Epithelial cell of esophagus (primary cell): ENCODE results near the gene THSD4.

Experiments
- DNase-seq: peaks from one replicate; pipeline ENCODE4 v3.0.0; 2010; ENCODE audit warnings: low read depth
- H3K4me3 ChIP-seq: 2 replicates; pipeline ENCODE4 v1.5.1; 2011; ENCODE audit warnings: mild to moderate bottlenecking, low read length, control low read depth
- TF ChIP-seq, protein P1 (sequence below): IDR thresholded peaks from 2 replicates; pipeline ENCODE4 v1.5.1; 2011; ENCODE audit warnings: low read depth, mild to moderate bottlenecking, low read length, control low read depth, inconsistent platforms; ENCODE audit not compliant: insufficient read depth; ENCODE audit errors: missing control alignments

THSD4 gene

DNA sequence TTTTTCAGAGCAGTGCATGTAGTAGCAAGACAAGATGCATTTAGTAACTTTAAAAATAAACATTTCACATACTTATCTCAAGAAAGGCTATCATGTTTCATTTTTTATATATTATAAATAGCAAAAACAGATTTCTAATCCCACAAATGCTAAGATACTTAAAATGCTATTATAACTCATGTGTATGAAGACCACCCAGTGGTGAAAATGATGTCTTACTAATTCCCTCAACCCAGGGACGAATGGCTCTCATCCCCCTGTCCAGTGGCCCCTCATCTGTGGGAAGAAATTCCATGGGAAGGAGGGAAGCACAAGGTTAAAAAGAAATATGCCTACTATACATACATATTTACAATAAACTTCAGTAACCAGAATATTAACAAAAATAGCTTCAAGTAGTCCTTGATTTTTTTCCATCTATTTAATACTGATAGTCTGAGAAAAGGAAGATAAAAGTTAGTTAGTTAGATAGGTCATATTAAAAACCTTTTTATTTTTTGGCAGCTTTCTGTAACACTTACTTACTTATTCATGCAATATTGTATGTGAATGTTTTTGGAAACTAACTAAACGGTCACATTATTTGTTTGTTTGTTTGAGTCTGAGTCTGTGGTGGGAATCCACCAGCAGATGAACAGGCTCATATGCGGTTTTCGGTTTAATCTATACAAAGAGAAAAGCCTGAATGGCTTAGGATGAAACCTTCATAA is 709.9 kb downstream of the THSD4 start:
- no peak overlapping the region for H3K4me3 ChIP-seq
- TF ChIP-seq, protein P1, sequence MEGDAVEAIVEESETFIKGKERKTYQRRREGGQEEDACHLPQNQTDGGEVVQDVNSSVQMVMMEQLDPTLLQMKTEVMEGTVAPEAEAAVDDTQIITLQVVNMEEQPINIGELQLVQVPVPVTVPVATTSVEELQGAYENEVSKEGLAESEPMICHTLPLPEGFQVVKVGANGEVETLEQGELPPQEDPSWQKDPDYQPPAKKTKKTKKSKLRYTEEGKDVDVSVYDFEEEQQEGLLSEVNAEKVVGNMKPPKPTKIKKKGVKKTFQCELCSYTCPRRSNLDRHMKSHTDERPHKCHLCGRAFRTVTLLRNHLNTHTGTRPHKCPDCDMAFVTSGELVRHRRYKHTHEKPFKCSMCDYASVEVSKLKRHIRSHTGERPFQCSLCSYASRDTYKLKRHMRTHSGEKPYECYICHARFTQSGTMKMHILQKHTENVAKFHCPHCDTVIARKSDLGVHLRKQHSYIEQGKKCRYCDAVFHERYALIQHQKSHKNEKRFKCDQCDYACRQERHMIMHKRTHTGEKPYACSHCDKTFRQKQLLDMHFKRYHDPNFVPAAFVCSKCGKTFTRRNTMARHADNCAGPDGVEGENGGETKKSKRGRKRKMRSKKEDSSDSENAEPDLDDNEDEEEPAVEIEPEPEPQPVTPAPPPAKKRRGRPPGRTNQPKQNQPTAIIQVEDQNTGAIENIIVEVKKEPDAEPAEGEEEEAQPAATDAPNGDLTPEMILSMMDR, result no peak
- no peak for DNase-seq

GRCh38 chr15:71826196-71826595 is 710.9 kb downstream of the THSD4 start:
- TF ChIP-seq, protein P1, result no peak
- no peak overlapping the region for H3K4me3 ChIP-seq
- DNase-seq, result no peak

- no peak overlapping the region for H3K4me3 ChIP-seq
- TF ChIP-seq, protein P1, result no peak
- DNase-seq, result no peak
These were observed 715.7 kb downstream of the THSD4 start for GRCh38 chr15:71830981-71831380.
